ENCODE data around the gene C2CD4C. TPM values are rescaled to one million over a fixed set of nuclear protein-coding genes. Genes with fewer than 3 reads are reported as not detected.

C2CD4C gene
- total RNA-seq, 1 experiment from 2014 or later = 14.6 TPM

DNA sequence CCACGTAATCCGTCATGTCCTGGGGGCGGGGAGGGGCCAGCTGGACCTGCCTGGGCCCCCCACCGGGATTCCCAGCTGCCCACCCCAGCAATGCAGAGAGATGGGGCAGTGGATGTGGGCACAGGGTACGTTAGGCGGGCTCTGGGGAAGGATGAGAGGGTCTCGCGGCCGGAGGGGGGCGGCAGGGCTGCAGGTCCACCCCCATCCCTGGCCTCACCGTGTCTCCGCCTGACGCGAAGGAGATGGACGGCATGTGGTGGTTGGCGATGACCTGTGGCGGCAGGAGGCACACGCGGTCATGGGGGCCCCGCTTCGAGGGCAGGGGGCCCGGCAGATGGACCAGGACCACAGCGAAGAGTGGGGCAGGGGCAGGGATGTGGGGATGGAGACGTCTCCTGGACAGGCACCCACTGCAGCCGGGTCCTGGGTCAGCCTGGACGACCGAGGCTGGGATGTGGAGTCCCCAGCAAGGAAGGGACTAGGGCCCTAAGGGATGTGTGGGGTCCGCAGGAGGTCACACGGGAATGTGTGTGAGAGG lies 27.5 kb upstream of the C2CD4C start:
- Mint-ChIP-seq H3K27ac (no peak overlapping the region), H3K4me1 (peaks cover 8 to 11% of the 10 kb centered on the region in 2 experiments), H3K27me3 (ENCODE audit: low read depth) (peaks cover 4% of the 10 kb centered on the region; the same call in 1 of the 2 replicates), H3K4me3 (no peak overlapping the region), H3K9me3 (no peaks in the 10 kb centered on the region), H3K36me3 (ENCODE audit: insufficient read depth in 1 of 3, low read depth in 3 of 3) (0 out of 7 replicates have a peak, but pooled peaks cover 0 to 4% (median 0%) of the 10 kb centered on the region in 3 experiments)
- no peak overlapping the region for H2AK5ac ChIP-seq (ENCODE audit: insufficient read length, low read length)
- no peaks in the 10 kb centered on the region for H3K79me1 ChIP-seq (ENCODE audit: insufficient read depth, low read depth, low read length, poor library complexity, severe bottlenecking)
- H3K56ac ChIP-seq (ENCODE audit: insufficient read length, low read depth, low read length) = no peak overlapping the region
- H4K8ac ChIP-seq (replicated peaks; ENCODE audit: insufficient read length, low read depth, low read length) = no peak overlapping the region
- no peaks in the 10 kb centered on the region for H3K27me3 ChIP-seq (ENCODE audit: insufficient read depth, low read length)
- H3K4me1 ChIP-seq (ENCODE audit: insufficient read depth, low read length) = no peaks in the 10 kb centered on the region; the same call in 1 of the 2 replicates
- peaks cover 2% of the 10 kb centered on the region for H3K23me2 ChIP-seq (ENCODE audit: insufficient read length, low read depth, low read length, poor library complexity, severe bottlenecking)
- H2BK5ac ChIP-seq (ENCODE audit: insufficient read length, low read length) = no peak overlapping the region
- H2BK120ac ChIP-seq (ENCODE audit: low read depth, low read length, poor library complexity, severe bottlenecking) = no peak overlapping the region
- TF ChIP-seq, protein P1, sequence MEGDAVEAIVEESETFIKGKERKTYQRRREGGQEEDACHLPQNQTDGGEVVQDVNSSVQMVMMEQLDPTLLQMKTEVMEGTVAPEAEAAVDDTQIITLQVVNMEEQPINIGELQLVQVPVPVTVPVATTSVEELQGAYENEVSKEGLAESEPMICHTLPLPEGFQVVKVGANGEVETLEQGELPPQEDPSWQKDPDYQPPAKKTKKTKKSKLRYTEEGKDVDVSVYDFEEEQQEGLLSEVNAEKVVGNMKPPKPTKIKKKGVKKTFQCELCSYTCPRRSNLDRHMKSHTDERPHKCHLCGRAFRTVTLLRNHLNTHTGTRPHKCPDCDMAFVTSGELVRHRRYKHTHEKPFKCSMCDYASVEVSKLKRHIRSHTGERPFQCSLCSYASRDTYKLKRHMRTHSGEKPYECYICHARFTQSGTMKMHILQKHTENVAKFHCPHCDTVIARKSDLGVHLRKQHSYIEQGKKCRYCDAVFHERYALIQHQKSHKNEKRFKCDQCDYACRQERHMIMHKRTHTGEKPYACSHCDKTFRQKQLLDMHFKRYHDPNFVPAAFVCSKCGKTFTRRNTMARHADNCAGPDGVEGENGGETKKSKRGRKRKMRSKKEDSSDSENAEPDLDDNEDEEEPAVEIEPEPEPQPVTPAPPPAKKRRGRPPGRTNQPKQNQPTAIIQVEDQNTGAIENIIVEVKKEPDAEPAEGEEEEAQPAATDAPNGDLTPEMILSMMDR (conservative IDR thresholded peaks at IDR 0.05) = no peak
- no peaks in the 10 kb centered on the region for H3K79me2 ChIP-seq (ENCODE audit: insufficient read depth, low read length)
- no CpG with 5 or more reads among the region's 29 CpGs for WGBS (ENCODE audit: extremely low coverage, insufficient read length, low lambda C conversion rate)
- no peak overlapping the region for H2BK20ac ChIP-seq (ENCODE audit: low read depth, low read length, poor library complexity, severe bottlenecking)
- no peak overlapping the region for H2AFZ ChIP-seq (ENCODE audit: low read length)
- no peak overlapping the region for H2BK12ac ChIP-seq (ENCODE audit: insufficient read length, low read depth, low read length)
- H4K5ac ChIP-seq (ENCODE audit: insufficient read length, low read depth, low read length) = no peak overlapping the region
- no peak for DNase-seq
- H3K9ac ChIP-seq (ENCODE audit: extremely low read depth, insufficient read length, low read length) = no peak overlapping the region
- H3T11ph ChIP-seq (ENCODE audit: low read length) = no peak overlapping the region
- no peak overlapping the region for H3K14ac ChIP-seq (ENCODE audit: insufficient read depth, low read length)
- H4K91ac ChIP-seq (ENCODE audit: insufficient read length, low read depth, low read length) = no peak overlapping the region
- H3K23ac ChIP-seq (ENCODE audit: insufficient read length, low read depth, low read length) = no peak overlapping the region
- H3K4ac ChIP-seq (ENCODE audit: low read depth, low read length) = no peak overlapping the region
- no peak overlapping the region for H3K18ac ChIP-seq (ENCODE audit: insufficient read length, low read depth, low read length)
- H2BK15ac ChIP-seq (ENCODE audit: low read depth, low read length) = no peak overlapping the region
- no peaks in the 10 kb centered on the region for H3K9me3 ChIP-seq (ENCODE audit: control insufficient read depth, low read depth, low read length)
- no peak overlapping the region for H3K27ac ChIP-seq (ENCODE audit: insufficient read length, low read depth, low read length)
- no peak overlapping the region for H3K4me2 ChIP-seq (ENCODE audit: insufficient read depth, insufficient read length, low read length)
- no peaks in the 10 kb centered on the region for H4K20me1 ChIP-seq (ENCODE audit: control insufficient read depth, insufficient read depth, insufficient read length)
